H4 (cell line): Measurements from ENCODE around the gene CLTC. TPM values are rescaled to one million over a fixed set of nuclear protein-coding genes. Genes with fewer than 3 reads are reported as not detected.
A peak's percentile ranks its signal among the peaks of the same experiment; 100 is the strongest.

ENCODE experiments used
- DNase-seq: peaks from one replicate; pipeline ENCODE4 v3.0.0-alpha.2; 2015; ENCODE audit warnings: low spot score
- total RNA-seq: library from RNA; depleted of rRNA; stranded (reverse); fragments of >200 nt; shearing (Covaris generic); gene quantifications from 2 replicates; pipeline ENCODE4 v1.2.3, GENCODE V29; 2014

CLTC gene
- total RNA-seq, 1 experiment from 2014 or later: 362 TPM

DNA sequence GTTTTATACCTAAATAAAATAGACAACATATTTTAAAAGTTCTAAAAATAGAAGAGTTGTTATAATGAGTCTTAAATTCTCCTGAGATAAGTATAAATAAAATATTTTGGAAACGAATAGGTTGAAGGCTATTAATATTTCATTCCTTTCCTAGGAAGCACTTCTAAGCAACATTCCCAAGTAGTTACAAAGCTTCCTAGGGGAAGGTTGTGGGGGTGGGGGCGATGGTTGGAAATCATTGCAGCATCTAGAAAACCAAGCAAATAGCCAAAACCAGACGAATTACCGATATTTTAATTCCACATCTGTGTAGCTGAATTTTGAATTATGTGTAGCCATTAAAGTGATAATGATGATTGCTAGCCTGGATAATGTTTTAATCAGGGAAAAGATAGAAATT lies 60.6 kb downstream of the CLTC start:
- DNase-seq: no peak

DNA sequence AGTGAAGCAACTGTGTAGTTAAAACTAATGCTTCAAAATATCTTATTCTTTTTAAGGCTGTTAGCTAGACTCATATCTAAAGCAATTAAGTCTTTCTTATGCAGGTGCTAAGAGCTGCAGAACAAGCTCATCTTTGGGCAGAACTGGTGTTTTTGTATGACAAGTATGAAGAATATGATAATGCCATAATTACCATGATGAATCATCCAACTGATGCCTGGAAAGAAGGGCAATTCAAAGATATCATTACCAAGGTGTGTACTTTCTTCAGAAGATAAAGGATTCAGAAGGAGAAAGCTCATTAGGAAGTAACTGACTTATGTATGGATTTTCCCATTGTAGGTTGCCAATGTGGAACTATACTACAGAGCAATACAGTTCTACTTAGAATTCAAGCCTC lies 63.6 kb downstream of the CLTC start:
- DNase-seq: no peak

DNA sequence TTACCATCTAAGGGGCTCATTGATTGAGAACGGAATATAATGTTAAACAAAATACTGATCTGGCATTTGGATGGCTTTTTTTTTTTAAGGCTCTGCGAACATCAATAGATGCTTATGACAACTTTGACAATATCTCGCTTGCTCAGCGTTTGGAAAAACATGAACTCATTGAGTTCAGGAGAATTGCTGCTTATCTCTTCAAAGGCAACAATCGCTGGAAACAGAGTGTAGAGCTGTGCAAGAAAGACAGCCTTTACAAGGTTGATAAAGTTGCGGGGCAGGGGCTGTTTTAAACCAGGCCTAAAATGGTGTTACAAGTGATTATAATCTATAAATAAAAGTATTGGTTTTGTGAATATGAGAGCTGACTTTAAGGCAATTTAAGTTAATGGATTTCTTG lies 65.3 kb downstream of the CLTC start:
- DNase-seq: no peak

DNA sequence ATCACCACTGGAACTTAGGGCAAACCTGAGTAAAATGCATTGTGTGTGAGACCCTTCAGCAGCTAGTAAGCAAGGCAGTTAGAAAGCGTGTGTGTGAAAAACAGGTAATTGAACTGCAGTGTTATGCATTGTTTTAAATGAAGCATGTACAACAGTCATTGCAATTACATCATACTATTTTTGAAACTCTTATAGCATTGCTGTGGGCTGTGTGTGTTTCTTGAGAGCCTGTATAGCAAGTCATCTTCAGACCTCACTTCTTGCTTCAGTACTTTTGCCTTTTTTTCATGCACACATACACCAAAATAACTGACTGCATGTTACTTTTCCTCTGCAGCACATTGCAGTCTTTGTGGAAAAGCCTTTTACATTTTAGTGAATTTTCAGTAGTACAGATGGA lies 68.3 kb downstream of the CLTC start:
- DNase-seq: no peak

DNA sequence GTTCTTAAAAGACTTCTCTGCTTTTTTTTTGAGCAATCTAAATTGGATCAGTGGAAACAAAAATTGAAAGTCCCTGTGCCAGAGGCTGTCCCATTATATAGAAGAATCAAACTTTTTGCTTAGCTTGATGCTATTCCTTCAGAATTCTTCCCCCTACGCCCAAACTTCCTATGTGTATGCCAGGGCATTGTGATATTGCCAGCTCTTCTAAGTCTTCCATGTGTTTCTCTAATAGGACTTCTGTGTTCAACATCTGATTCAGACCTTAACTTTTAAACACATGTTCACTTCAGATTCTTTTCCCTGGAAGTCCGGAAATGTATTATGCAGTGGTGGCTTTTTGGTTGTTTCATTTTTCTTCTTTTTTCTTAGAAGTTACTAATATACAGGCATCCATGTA lies 68.8 kb downstream of the CLTC start:
- no peak for DNase-seq

DNA sequence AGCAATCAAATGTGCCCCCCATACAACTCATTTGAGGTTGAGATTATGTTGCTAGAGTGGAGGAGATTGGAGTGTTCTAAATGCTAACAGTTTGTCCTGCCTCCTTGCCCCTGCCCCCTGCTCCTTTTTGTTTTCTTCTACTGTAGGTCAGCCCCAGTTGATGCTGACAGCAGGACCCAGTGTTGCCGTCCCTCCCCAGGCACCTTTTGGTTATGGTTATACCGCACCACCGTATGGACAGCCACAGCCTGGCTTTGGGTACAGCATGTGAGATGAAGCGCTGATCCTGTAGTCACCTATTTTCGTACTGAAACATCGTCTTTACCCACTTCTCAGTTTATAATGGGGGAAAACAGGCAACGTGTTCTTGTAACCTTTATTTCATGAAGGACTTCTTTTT lies 73.9 kb downstream of the CLTC start:
- DNase-seq: no peak

DNA sequence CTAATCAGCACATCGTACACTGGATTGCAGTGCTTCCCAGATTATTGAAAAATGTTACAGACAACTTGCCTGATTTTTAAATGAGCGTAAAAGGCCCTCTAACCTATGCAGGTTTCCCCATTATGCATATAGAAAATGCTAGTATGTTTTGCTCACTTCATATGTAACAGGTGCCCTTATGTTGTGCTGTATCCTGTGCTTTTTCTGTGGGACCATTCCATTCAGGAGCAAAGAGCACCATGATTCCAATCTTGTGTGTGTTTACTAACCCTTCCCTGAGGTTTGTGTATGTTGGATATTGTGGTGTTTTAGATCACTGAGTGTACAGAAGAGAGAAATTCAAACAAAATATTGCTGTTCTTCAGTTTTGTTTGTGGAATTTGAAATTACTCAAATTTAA lies 74.6 kb downstream of the CLTC start:
- DNase-seq: no peak

DNA sequence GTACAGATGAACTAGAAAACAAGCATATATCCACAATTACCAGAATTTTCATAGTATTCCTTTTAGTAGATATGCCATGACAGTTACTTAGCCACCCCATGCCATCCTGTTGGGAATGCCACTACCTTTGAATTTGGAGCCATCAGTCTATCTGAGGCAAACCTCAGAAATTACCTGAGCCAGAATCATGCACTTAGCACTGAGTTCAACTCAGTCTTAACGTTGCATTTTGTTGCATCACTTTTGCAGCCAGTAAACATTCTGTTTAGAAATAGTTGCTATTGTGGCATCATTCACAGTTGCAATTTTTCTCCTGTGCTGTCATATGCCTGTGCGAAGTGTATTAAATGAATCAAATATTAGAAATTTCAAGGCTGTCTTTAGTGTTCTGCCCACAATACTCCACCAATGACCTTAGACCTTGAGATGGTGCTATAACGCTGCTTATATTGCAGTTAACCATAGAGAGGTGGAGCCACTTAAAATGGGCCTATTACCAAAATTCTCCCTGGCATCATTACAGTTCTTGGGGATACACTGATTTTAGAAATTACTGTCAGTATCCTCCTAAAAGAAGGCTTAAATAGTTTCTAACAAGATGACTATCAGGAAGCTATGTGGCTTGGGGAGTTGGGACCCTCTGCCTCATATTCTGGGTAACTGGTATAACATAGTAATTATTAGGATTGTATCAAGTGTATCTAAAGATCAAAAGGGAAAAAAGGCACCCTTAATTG lies 76.4 kb downstream of the CLTC start:
- peak; percentile 16 for DNase-seq

DNA sequence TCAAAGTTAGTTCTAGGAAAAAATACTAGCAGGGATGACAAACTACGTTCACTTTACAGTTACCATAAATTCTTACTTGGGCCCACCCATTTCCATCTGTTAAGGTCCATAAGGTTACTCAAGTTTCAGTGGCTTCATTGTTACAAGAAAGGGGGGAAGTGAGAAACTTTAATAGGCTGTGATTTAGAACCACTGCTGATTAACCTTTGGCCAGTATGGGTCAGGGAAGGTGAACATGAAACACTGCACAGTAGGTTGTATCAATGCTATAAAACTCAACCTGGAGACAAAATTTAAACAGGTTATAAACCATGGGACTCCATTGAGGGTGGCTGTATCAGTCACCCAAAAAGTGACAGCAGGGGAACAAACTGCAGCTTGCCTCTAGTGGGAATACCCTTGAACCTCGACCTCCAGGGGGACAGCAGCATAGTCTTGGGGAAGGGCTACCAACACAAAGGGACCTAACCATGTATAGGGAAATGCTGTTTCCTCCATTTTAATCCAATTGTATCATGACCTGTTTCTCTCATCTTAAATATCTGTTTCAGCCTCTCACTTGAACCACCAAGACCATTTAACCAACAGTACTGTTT lies 77.1 kb downstream of the CLTC start:
- no peak for DNase-seq

DNA sequence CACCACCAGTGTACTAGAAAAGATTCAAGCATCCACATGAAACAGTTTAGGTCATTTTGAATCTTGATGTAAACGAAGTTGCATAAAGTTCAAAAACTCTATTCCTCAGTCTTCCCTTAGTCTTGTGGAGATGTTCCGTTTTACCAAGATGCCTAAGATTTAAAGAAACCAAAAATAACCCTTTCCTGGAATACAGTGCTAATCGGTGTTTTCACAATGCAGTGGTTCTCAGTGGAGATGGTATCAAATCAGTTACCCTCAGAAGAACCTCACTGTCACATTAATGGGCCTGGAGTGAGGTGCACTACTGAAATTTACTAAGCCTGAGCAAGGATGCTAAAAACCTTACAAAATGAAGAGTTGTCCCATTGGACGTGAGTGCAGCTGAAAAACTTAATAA lies 78.4 kb downstream of the CLTC start:
- DNase-seq: no peak

DNA sequence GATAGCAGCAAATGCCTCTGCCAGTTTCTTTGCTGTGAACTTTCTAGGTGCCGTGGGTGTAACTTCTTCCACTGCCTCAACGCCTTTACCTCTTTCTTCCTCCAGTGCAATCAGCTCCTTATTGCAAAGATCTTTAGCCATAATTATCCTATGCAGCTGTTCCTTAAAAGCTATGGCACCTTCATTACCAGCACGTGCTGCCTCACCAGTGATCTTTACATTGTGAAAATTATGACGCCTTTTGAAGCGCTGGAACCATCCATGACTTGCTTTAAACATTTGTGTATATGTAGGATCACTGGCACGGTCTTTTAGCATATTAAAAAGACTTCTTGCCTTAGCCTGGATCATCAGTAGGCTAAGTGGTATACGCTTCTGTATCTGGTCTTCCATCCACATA lies 79.5 kb downstream of the CLTC start:
- DNase-seq: no peak

DNA sequence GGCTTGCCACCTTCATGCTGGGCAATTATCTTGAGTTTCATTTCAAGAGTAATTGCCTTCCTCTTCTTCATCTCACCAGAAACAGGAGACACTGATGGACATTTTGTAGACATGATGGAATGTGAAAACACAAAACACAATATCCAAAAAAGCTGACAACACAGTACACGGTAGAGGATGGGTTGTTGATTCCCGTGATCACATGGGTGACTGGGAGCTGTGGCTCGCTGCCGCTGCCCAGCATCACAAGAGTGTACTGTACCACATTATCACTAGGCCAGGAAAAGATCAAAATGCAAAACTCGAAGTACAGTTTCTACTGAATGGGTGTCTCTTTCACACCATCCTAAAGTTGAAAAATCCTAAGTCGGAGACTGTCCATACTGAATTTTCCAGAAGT lies 80.1 kb downstream of the CLTC start:
- no peak for DNase-seq

DNA sequence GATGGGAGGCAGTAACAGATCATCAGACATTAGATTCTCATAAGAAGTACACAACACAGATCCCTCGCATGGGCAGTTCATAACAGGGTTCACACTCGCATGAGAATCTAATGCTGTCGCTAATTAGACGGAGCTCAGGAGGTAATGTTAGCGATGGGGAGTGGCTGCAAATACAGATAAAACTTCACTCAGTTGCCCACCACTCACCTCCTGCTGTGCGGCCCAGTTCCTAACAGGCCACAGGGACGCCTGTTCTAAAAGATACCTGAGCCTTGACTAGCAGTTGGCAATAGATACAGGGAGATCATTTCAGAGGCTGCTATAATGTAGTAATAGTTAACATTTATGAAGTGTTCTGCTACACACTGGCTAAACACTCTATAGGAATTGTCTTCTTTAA lies 82.6 kb downstream of the CLTC start:
- DNase-seq: no peak

DNA sequence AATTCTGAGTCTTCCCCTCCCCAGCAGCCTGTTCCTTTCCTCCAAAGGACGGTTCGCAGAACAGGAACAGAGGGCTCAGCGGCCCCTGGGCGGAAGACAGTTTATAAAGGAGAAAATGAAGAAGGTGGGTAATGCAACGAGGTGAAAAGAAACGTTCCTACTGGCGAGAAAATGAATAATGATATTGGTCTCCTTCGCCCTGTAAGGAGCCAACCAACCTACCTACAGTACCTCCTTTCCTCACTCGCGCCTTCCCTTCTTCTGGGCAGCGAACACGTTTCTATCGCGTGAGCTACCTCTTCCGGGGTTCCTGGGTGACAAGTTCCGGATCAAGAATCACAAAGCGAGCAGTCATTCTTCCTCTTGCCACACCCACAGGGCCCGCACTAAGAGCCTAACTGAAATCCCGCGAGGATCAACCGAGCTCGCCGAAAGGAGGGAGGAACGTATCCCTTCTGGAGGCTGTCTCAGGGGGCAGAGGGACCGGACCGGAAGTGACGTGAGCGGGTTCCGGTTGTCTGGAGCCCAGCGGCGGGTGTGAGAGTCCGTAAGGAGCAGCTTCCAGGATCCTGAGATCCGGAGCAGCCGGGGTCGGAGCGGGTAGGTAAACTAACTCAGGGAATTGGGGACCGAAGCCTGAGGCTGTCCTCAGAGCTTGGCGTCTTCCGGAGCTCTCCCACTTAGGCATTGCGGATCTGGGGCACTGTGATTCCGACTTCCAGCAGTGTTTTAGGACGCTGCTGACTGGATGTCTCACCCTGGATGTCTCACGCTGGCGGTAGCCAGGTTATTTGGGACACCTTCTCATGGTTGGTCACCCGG lies 87.7 kb downstream of the CLTC start, which contains the start of the genes PTRH2 and VMP1:
PTRH2 (minus strand) TSS at position 282 of the 822 bp plus-strand sequence. CDS start 9,452 bp downstream, outside the sequence.
VMP1 (plus strand) TSS at position 506 of the 822 bp plus-strand sequence. CDS start 23,793 bp downstream, outside the sequence.
- DNase-seq: peak; percentile 100

DNA sequence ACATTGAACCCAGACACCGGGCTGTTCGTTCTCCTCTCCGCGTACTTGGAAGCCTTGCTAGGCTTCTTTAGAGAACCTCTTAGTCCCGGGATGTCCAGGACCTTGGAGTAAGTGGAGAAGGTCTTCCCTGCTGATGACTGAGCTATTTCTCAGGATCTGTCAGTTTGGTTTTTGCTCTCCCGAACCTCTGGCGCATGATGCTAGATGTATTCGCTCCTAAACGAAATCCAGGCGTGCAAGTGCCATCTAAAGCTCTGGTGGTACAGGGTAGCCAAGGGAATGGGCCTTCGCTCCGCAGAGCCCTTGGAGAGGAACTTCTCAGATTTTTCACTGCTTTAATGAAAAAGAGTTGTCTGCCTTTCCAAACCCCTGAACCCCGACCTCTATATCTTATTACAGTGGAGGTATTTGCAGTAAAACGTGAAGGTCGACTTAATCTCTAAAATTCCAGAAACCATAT lies 88.3 kb downstream of the CLTC start:
- no peak for DNase-seq

DNA sequence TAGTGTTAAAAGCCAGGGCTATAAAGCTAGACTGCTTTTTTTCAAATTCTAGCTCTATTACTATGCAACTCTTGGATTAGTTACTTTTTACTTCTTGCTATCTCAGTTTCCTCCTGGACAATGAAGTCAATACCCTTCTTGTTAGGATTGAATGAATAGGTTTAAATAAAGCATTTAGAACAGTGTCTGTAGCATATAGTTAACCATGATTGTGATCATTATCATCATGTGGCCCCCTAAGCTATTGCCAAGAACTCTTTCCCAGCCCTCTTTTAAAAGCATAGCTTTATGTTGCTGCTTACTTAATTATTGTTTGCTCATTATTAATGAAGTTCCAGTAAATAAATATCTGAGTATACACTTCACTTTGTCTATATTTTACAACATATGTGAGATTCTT lies 92.2 kb downstream of the CLTC start:
- DNase-seq: no peak

DNA sequence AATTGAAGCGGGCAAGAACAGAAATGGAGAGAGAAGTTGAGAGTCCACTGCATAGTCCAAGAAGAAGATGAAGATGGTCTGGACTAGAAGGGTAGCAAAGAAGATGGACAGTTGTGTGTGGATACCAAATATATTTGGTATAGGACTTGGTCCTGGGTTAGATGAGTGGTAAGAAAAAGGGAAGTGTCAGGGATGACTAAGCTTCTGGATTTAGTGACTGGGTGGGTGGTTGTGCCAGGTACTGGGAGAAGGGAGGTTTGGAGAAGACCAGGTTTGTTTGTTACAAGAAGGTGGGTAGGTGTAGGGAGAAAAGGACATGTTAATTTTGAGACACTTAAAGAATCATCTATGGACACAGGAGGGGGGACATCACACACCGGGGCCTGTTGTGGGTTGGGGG lies 93.2 kb downstream of the CLTC start:
- no peak for DNase-seq

DNA sequence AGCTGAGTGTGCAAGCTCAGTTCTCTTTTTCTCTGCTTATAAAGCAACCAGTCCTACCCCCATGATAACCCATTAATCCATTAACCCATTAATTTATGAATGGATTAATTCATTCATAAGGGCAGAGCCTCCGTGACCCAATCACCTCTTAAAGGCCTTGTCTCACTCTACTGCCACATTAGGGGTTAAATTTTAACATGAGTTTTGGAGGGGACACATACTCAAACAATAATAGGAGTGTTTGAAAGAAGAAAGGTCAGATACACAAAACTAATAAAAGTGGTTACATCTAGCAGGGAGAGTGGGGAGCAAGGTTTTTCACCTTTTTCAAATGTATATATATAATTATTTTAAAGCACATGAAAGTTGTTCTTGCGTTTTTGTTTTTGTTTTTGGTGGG lies 94.6 kb downstream of the CLTC start:
- no peak for DNase-seq

DNA sequence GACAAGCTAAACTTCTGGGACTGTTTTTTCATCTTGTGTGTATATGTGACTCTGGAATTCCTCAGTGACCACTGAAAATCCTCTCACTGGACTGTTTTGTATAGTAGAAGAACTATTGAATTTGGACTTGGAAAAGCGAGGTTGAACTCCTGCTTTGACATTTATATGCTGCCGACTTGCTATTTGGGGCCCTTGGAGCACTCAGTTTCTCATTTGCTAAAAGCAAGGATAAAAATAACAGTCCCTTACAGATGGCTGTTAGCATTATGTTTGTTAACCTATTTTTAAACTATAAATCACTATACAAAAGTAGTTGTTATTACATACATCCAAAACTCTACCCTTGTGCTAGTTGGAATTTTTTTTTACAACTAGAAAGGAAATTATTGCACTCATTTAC lies 96.7 kb downstream of the CLTC start:
- no peak for DNase-seq

DNA sequence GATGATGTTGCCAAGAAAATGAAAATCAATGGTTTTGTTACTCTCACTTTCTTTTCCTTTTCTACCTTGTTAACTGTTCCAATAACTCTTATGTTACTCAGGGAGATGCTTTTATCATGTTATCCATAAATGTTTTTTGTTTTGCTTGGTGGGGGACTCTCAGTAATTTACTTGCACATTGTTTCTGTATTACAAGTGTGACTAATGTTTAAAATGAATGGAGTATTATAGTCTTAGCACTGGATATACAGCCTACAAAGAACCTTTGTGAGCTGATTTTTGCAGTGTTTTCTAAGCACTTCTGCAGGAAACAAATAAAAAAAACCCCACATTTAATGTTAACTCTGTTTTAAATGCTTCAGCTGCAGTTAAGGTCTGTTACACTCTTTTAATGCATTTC lies 99.8 kb downstream of the CLTC start:
- DNase-seq: no peak

DNA sequence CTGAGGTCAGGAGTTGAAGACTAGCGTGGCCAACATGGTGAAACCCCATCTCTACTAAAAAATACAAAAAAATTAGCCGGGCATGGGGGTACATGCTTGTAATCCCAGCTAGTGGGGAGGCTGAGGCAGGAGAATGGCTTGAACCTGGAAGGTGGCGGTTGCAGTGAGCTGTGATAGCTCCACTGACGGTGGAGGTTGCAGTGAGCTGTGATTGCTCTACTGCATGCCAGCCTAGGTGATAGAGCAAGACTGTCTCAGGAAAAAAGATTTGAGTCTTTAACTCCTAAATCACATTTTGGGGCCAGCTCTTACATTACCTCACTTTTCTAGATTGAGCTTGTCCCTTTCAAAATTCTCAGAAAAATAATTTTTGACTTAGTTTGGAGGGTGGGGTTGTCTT lies 102.9 kb downstream of the CLTC start:
- no peak for DNase-seq

DNA sequence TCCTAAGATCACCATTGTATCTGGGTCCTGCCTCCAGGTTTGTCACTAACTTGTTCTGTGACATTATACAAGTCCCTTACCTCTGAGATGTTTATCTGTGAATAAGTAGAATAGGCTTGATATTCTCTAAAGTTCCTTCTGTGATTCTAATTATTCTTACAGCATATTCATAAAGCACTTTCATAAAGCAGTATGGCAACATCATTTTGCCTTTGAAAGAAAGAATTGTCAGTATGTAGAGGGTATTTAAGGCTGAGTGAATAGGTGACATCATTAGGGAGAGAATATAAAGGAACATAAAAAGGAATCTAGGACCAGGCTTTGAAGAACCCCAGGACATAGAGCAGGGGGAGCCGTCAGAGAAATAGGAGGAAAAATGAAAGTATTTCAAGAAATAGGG lies 103.3 kb downstream of the CLTC start:
- DNase-seq: no peak

DNA sequence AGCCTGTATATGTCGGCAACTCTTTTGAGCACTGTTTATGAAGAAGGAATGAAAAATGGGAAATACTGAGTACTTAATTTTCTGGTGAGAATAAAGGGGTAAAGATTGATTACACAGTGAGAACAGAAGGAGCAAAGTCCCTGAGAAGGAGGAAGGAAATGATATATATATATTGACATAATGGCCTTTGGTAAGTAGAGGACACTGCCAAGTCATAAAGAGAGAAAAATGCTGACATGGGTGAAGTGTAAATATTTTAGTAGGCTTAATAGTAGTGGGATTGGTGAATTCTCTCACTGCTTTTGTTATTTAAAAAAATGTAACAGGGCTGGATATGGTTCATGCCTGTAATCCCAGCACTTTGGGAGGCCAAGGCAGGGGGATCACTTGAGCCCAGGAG lies 103.9 kb downstream of the CLTC start:
- DNase-seq: no peak
